ENCODE measurements around the gene METTL17.
A peak's percentile ranks its signal among the peaks of the same experiment; 100 is the strongest.
"Not testable (repeated sequence)": the region's sequence is repeated elsewhere in the genome, so short reads cannot be mapped to it uniquely, and the experiment has no call there.

METTL17 gene

DNA sequence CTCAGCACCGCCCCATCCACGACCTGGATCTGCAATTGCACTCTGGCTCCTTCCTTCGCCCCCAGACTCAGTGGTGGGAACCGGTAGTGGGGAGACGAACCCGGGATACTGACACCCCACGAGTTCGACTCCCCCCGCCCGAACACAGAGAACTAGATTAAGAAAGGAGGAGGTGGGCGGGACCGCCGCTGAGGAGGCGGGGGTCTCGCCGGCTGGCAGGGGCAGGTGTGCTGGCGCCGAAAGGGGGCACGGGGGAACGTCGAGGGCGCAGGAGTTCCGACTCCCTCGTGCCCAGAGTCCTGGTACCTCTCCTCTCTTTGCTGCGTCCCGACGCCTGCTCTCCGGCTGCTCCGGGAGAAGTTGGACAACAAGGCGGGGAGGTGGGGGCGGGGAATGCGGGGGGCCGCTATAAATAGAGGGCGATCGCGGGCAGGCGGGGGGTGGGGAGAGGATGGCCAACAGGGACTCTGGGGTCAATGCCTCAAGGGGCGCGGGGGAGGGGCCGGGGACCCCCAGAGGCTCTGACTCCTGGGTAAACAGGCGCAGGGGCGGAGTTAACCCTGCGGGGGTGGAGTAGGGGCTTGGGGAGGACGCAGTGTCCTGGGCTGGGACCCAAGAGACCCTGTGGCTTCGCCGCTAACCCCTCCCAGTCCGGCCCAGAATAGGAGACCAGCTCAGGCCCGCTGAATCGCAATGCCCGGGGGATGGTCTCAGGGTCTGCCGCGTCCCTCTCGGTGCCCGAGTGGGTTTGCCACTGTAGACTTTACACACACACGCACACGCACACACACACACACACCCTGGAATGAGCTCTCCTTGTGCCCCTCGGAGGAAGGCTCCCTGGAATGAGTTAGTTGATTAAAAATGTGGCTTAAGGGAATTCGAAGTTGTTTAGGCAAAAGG is 35.8 kb downstream of the METTL17 start:
- no peak for DNase-seq

DNA sequence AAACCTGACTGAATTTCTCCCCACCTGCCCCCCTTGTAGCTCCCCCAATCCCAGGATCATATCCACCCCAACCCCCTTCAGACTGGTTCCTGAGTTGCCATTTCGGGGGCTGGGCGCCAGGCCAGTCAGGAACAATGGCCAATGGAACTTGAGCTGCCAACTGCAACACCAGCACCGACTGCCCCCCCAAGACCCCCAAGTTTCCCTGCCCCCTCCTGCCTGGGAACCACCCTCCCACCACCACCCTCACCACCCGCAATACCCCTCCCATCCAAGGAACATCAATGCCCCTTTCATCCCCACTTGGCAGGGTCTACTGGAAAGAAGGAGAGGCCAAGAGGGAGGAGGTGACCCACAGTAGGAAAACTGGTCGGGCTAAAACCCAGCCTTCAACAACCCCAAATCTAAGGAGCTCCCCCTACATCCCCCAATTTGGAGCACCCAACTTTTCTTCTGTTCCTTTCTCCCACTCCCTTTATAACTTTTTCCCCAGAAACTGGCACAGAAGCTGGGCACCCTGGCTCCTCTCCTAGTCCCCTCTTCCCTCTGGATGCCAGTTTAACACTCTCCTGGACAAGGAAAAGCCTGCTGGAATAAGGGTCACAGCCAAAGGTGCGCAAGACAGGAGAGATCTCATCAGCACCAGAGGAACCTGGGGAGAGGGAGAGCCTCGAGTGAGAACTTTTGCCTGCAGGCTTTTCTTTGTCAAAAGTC is 36.7 kb downstream of the METTL17 start:
- DNase-seq: no peak

DNA sequence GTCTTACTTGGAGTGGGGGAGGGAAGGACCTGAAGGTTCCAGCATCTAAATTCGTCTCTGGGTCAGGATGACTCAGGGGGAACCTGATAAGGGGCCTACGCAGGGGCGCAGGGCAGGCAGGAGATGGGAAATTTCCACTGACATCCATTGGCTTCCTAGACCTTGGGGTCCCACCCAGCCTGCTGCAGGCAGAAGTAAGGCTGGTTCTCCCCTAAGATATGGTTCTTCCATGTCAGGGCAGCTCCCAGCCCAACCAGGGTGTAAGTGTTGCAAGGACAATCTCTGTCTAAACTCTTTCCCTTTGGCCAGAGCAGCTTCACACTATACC is 37.2 kb downstream of the METTL17 start:
- DNase-seq: no peak

DNA sequence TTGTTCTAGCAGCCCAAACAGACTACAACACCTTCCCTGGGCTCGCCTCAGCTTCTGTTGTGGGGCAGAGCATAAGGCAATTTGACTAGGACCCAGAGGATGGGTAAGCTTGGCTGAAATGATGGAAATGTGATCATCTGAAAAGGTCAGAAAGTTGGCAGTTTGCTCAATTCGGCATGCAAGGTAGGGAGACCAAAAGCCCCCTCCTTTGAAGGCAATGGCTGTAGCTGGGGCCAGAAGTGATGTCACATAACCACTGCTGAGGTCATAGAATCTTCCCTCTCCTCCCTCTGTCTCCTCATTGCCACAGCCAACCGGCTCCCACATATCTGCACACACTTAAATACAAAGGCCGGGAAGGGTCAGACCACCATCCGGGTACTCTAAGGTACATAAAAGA is 40.1 kb downstream of the METTL17 start, which contains the start of gene TPPP2:
TSS of gene TPPP2 (plus strand) at position 301 of the 400 bp plus-strand sequence. CDS start 365 bp downstream, outside the sequence.
- no peak for DNase-seq

DNA sequence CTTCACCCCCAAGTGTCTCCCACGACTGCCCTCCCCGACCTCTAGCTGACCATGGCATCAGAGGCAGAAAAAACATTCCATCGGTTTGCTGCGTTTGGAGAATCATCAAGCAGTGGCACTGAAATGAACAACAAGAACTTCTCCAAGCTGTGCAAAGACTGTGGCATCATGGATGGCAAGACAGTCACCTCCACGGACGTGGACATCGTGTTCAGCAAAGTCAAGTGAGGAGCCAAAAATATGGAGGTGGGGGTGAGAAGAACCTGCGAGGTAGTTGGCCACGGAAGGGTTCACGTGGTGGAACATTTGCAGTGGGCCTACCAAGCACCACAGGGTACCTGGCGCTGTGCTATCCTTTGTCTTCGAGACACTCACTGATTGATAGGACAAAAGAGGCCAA is 40.8 kb downstream of the METTL17 start:
- DNase-seq: no peak

DNA sequence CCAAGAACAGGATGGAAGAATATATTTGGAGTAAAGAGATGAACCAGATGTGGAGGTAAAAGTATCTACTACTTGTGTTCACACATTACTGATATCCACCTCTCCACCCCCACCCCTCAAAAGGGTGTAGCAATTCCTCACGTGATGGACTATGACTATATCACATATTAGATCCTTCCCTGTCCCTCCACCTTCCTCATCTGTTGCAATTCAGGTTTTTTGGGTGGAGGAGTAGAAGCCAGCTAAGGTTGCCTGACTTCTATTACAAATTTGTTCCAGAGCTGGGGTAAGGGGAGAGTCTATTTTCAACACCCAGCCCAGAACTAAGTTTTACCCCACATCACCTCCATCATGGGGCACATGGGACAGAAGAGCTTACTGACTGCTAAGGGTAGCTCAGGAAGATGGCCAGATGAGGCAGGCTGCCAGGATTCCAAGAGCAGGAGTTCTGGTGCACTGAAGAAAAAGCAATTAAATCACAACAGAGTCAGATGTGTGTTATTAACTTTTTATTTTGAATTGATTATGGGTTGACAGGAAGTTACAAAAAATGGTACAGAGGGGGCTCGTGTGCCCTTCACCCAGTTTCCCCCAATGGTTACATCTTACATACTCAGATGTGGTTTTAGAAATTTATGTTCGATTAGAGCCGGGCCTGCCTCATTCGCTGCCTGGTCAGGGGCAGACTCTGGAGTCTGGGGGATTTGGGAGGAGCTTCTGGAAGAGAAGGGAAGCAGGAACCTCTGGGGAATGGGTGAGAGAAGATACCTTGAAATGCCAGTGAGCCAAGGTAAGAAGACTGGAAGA is 42.7 kb downstream of the METTL17 start:
- no peak for DNase-seq

DNA sequence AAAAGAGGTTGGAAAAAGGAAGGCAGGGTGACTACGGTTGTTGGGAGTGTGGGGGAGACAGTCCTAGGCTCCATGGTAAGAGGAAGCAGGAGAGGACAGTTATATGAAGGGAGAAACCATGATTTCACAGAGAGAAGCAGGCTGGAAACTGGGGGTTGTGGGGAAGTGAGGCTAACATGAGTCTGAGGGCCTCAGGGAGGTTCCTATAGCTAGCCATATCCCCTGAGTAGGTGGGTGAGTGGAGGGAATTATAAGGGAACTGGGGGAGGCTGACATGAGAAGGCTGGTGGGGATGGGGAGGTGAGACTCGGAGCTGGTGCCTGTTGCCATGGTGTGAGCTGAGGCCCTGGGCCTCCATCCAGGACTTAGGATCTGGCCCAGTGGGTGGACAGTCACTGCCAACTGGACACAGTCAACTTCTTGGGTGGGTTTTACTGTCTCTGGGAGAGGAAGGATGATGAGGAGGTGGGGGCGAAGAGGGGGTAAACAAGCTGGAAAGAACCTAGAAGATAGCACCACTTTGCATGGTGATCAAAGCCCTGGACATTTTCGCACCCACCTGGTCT is 43.4 kb downstream of the METTL17 start:
- no peak for DNase-seq

DNA sequence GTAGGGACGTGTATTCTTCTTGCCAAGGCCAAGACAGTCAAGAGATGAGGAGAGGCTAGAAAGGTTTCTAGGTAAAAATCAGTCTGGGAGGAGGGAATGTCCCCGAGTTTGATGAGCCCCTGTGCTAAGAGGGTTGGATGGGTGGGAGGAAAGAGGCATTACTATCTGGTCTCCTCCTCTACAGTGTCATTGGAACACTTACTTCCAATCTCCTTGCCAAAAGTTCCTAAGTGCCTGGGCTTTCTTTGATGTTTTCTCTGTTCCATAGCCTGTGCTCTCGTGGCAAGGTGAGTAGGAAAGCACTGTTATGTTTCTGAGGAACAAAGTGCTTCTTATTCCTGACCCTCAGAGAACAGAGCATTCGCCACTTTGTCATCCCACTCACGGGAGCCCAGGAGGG is 44.9 kb downstream of the METTL17 start, which contains the start of gene RNASE13:
TSS of gene RNASE13 (minus strand) at position 101 of the 400 bp plus-strand sequence. CDS start 519 bp downstream, outside the sequence.
- no peak for DNase-seq

DNA sequence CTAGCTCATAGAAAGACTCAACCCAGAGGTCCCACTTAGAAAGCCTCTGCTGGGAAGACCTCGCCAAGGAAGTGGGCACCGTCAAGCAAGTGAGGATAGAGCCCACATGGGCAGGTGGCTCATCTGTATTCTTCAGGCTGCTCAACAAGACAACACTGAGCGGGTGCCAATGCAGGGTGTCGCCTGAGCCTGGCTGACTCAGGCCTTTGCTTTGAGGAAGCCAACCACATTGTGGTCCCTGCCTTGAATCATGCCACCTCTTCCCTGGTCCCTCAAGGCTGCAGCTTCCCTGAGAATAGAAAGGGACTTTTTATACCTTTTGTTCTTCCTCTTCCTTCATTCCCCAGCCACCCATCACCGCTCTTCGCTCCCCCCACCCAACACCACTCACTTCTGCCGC is 47.0 kb downstream of the METTL17 start:
- no peak for DNase-seq

DNA sequence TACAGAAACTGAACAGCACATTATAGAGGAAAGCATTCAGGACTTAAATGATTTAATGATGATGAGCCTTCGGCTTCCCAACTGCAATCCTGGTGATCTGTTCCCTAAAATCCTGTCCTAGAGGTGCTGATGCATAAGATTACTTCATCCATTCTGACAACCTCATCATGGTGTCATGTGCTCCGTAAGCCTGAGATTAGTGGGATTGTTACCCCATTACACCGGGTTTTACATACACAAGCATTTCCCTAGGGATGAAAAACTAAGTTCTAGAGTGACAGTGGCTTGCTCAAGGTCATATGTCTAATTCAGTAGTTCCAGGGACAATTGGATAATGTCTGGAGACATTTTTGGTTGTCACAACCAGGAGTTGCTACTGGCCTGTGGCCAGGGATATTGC is 47.4 kb downstream of the METTL17 start:
- DNase-seq: no peak

DNA sequence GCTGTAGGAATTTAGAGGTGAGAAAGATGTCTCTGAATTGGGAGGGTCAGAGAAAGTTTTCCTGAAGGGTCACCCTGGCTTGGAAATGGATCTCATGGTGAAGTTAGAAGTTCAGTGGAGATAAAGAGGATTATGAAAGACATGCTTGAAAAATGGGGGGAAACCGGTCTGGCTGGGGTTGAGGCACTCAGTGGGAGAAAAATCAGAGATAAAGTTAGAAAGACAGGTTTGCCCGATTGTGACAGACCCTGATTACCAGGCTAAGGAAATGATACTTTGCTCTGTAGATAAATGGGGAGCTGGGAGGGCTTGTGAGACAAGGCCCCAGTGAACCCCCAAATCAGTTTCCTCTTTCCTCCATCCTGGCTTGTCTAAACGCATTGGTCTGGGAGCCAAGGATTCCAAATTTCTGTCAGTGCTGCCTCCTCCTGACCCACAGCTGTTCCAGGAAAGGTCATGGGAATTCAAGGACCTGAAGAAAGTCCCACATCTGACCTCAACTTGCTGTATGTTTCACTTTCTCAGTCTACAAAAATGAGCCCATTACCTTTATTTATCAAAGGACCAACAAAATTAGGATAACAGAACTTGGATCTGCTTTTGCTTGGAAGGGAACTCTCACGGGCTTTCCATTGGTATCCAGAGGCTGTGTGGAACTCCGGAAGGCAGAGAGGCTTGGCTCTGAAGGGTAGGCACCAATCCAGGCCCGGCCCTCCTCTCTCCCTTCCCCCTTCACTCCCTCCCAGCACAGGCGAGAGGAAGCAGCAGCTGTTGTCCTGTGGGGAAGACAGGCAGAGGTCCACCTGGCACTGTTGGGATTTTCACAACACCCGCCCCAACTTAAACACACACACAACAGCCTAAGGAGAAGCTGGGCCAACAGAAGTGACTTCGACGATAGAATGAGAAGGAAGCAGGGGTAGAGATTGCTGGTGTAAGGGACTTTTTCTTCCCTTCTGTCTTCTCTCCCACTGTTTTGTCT is 49.0 kb downstream of the METTL17 start:
- DNase-seq: no peak

DNA sequence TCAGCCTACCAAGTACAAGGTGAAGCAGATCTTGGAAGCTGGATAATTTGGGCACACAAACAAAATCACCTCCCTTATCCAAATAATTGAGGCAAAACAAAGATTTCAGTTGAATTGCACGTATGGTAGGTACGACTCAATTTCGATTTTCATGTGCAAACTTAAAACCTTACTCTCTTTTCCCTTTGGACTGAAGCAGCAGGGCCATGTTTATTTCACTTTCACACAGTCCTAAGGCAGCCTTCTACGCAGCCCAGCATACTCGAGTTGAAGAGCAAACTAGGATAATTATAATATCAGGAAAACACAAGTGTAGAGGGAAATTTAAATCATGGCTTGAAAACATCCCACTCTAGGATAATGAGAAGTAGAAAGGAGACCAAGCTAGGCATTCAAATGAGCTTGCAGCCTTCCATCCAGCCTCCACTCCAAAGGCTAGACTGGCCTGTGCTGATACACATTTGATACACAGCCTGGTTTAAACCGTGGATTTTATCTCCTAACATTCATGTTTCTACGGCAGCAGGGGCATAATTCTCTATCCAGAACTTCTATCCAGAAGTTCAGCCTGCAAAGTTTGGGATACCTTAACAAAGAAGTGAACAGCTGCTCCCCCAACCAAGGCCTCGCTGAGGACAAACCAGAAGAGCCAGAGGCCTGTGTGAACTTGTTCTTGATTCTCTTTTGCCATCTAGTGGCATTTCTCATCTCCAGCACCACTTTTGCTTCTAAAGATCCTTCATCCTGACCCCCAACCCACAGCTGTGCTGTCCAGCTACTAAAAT is 50.0 kb downstream of the METTL17 start:
- peak; percentile 16 for DNase-seq

DNA sequence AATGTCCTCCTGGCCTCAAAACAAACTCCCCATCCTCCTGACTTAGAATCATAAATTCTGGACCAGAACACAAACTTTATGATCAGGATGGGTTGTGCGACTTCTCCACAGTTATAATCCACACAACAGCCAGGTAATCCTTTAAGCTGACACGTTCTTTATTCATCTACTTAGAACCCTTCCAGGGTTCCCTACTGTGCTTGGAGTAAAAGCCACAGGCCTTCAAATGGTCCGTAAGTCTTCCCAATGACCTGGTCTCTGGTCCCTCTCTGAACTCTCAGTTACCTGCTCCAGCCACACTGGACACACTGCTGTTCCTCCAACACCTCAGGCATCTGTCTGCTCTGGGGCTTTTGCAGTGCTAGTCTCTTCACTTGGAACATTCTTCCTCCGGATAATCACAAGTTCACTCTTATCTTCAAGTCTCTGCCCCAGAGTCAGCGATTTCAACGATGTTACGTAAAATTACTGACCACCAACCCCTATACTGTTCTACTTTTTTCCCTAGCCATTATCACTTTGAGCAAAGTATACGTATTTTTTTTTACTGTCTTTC is 50.7 kb downstream of the METTL17 start:
- no peak for DNase-seq

DNA sequence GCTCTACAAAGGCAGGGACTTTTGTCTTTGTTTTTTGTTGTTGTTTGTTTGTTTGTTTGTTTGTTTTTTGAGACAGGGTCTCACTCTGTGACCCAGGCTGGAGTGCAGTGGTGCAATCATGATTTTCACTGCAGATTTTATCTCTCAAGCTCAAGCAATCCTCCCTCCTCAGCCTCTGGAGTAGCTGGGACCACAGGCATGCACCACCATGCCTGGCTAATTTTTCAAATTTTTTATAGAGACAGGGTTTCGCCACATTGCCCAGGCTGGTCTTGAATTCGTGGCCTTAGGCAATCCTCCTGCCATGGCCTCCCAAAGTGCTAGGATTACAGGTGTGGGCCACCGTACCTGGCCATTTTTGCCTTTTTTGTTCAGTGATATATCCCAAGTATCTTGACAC is 51.2 kb downstream of the METTL17 start:
- DNase-seq: not testable (repeated sequence)

DNA sequence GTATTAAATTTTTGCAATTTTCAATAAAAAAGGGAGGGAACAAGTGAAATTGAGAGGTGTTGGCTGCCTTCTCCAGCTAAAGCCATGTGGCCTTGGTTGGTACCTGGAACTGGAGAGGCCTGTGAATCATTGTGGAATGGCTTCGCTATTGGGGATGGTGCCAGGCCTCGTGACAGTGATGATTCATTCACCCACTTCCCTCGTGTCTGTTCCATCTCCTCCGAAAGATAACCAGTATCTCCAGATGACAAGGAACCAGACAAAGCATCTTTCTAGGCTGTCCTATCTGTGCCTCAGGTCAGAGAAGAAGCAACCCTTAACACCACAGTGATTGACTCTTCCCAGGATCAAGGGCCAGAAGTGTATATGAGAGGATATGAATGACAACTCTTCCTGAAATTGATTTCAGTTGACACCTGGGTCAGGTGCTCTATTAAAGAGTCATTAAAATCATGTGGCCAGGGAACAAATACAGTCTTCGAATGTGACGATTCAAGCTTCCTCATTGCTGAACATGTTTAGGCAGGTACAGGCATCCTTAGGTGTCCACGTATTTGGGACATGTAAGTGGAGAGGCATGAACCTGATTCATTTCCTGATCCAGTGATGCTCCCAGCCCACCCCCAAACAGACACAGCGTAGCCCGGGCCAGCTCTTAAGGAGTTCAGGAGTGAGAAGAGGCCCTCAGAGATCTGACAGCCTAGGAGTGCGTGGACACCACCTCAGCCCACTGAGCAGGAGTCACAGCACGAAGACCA is 52.1 kb downstream of the METTL17 start, which contains the start of gene RNASE7:
TSS of gene RNASE7 (plus strand) at position 687 of the 758 bp plus-strand sequence. CDS start 631 bp downstream, outside the sequence.
- DNase-seq: no peak

DNA sequence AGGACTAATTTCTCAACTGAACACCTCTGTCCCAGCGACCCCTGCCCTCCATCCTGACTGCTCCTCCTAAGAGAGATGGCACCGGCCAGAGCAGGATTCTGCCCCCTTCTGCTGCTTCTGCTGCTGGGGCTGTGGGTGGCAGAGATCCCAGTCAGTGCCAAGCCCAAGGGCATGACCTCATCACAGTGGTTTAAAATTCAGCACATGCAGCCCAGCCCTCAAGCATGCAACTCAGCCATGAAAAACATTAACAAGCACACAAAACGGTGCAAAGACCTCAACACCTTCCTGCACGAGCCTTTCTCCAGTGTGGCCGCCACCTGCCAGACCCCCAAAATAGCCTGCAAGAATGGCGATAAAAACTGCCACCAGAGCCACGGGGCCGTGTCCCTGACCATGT is 53.1 kb downstream of the METTL17 start:
- no peak for DNase-seq

DNA sequence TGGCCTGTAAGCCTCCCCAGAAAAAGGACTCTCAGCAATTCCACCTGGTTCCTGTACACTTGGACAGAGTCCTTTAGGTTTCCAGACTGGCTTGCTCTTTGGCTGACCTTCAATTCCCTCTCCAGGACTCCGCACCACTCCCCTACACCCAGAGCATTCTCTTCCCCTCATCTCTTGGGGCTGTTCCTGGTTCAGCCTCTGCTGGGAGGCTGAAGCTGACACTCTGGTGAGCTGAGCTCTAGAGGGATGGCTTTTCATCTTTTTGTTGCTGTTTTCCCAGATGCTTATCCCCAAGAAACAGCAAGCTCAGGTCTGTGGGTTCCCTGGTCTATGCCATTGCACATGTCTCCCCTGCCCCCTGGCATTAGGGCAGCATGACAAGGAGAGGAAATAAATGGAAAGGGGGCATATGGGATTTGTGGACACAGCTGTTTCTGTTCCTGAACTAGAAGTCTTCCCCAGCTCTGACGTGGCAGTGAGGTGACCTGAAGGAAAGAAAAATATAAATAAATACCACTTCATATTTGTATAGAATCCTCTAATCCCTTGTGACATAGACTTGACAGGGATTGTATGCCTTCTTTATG is 53.7 kb downstream of the METTL17 start:
- no peak for DNase-seq

DNA sequence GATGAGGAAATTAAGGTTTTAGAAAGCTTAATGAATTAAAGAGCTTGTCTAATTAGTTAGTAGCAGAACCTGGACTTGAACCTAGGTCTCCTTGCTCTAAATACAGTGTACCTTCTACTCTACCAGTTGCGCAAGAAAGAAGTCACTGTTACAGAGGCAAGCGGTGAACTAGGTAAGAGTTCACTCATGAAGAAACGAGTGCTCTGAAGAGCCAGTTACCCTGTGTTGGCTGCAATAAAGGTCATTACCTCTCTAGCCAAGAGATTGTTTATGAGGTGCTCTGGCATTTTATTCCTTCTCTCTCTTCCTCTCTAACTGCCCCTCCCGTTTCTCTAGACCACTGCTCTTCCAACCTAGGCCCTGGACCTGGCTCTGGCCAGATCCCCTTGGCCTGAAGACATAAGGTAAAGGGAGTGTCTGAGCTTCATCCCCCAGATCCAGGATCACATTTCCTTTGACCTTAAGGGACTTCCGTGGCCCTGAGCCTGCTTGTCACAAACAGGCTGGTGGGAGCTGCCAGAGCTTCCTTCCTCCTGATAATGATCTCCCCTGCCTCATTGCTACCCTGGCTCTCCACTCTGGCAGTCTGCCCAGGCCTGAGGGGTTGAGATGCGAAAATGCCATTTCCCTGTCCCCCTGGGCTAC is 54.3 kb downstream of the METTL17 start:
- DNase-seq: no peak
